GM12873 (cell line): ENCODE results near the gene SCN1B.

Experiments used
- TF ChIP-seq, protein P1 (sequence below): IDR thresholded peaks from 2 replicates; pipeline ENCODE4 v1.5.1; 2012; ENCODE audit warnings: low read depth, mild to moderate bottlenecking, moderate library complexity, low read length, control low read depth; ENCODE audit not compliant: insufficient read depth; ENCODE audit errors: missing control alignments

Gene SCN1B

DNA sequence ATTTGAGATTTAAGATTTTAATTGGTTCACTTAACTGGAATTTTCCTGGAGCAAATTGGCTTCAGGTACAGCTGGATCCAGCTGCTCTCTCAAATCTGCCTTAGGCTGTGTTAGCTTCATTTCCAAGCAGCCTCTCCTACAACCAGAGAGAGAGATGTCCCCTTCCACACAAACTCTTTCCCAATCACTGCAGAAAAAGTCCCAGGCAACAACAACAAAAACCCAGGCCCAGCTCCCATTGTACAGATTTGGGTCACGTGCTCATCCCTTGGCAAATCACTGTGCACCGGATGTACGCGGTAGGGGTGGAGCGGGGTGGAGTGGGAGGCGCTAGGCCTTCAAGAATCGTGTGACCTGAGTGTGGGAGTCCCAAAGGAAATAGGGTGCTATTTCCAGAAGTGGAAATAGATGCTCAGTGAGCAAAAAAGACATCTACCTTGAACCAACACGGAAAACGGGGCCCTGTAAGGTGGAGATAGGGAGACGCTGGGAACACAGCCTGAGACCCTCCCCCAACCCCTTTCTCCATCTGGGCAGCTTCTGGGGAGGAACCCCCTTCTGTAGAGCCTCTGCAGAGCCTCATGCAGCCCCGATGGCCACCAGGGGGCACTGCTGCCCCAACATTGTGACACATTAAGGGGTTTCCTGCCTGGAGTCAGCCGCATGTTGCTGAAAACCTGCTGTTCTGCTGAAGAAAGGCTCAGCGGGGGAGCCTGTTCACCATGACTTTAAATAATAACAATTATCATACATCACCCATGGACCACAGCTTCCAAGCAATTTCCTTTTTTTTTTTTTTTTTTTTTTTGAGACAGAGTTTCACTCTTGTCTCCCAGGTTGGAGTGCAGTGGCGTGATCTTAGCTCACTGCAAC is 36.7 kb downstream of the SCN1B start:
- TF ChIP-seq, protein P1, sequence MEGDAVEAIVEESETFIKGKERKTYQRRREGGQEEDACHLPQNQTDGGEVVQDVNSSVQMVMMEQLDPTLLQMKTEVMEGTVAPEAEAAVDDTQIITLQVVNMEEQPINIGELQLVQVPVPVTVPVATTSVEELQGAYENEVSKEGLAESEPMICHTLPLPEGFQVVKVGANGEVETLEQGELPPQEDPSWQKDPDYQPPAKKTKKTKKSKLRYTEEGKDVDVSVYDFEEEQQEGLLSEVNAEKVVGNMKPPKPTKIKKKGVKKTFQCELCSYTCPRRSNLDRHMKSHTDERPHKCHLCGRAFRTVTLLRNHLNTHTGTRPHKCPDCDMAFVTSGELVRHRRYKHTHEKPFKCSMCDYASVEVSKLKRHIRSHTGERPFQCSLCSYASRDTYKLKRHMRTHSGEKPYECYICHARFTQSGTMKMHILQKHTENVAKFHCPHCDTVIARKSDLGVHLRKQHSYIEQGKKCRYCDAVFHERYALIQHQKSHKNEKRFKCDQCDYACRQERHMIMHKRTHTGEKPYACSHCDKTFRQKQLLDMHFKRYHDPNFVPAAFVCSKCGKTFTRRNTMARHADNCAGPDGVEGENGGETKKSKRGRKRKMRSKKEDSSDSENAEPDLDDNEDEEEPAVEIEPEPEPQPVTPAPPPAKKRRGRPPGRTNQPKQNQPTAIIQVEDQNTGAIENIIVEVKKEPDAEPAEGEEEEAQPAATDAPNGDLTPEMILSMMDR: peak; percentile 95

DNA sequence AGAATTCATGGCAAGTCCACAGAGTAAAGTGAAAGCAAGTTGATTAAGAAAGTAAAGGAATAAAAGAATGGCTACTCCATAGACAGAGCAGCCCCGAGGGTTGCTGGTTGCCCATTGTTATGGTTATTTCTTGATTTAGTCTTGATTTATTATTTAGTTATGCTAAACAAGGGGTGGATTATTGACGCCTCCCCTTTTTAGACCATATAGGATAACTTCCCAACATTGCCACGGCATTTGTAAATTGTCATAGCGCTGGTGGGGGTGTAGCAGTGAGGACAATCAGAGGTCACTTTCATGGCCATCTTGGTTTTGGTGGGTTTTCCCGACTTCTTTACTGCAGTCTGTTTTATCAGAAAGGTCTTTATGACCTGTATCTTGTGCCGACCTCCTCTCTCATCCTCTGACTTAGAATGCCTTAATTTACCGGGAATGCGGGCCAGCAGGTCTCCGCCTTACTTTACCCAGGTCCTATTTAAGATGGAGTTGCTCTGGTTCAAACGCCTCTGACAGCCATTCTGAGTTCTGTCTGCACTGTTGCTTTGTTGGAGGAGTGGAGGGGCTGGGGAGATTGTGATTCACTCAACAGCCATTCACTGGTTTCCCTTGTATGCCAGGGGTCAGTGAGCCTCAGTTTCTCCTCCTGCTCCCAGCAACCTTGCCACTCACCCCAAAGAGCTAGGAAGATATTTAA is 38.8 kb downstream of the SCN1B start:
- TF ChIP-seq, protein P1: no peak

DNA sequence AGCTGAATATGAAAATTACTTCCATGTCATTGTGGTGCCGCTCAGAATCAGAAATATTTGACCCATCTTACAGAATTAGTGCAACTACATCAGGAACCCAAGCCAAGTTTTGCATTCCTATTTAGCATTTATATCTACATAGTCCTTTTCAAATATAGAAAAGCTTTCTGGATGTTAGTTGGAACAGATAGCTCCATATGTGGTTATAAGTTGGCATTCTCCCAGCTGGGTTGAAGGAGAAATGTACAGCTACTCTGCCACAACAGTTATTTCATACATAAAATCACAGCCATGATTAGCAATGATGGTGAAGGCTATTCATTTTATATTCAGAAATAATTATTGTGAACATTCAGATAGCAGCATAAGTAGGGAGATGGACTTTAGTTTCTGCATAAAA is 39.4 kb downstream of the SCN1B start:
- TF ChIP-seq, protein P1: no peak

DNA sequence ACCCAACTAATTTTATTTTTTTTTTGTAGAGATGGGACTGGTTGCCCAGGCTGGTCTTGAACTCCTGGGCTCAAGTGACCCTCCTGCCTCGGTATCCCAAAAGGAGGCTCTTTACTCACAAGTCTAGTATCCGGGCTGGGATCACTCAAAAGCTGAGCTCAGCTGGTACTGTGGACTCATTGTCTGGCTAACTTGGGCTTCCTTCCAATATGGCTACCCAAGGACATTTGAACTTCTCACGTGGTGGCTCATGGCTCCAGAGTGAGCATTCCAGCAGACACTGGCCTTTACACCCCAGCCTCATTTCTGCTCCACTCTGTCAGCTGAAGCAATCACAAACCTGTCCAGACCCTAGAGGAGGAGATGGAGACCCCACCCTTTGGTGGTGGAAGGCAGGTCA is 40.2 kb downstream of the SCN1B start:
- TF ChIP-seq, protein P1: no peak

DNA sequence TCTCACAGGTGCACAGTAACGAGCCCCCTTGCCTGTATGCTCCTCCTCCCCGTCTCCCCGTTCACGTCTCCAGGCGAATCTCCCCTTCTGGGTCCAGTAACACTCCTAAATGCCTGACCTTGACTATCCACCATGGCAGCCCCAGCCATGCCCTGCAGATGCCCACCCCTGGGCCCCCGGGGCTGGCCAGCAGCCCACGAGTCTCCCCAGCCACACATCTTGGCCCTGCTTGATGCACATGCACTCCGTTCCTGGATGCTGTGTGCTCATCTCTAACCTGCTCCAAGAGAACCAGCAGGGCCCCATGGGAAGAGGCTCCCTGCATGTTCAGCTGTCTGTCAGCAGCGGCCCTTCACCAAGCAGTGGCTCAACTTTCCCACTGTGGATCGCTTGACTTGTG is 43.2 kb downstream of the SCN1B start:
- TF ChIP-seq, protein P1: no peak

DNA sequence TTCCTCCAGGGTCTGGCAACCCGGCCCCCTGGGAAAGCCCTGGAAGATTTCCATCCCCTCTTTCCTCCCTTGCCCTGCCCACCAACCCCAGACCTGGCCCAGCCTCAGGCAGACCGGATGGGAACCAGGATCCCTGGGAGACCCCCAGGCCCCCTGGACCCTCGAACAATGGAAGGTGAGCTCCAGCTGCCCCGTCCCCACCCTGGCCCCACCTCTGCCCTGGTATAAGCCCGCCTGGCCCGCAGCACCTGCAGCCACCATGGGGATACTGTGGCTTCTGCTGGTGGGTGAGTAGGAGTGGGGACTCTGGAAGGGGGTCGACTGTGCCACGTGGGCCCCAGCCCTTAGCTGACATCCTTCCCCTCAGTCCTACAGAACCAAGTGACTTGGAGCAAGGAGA is 43.7 kb downstream of the SCN1B start:
- TF ChIP-seq, protein P1: no peak

DNA sequence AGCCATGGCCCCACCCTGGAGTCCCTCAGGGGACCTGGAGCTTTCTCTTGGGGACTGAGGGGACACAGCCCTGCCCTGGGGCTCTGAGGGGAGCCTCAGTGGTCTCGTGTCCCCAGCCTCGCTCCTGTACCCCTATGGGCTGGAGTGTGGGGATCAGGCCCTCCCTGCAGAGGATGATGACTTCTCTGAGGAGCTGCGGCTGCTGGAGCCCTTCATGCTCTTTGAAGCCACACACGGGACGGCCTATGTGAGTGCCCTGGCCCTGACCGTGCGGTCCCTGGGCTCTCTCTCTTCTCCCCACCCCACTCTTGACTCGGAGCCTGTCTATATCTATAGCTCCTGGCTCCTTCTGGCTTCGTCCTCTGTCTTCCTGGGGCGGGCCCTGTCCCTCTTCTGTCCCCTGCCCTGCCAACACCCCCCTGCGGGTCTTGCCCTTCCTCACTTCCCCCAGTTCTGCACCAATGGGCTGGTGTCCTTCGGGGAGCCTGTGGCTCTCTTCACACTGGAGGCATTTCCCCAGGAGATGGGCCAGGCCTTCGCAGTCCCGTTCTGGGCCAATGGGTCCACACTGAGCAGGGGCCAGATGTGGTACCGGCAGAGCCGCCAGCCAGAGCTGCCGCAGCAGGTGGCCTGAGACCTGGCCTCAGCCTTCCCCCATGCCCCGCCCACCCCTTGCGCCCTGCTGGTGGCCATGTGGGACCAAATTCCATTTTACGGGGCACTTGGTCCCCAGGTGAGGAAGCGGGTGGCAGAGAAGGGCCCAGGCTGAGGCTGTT is 44.3 kb downstream of the SCN1B start:
- TF ChIP-seq, protein P1: no peak
